Sigmoid colon (tissue), 7 donors: Measurements from ENCODE around the gene SRD5A1. TPM values are rescaled to one million over a fixed set of nuclear protein-coding genes. Genes with fewer than 3 reads are reported as not detected.
A peak's percentile ranks its signal among the peaks of the same experiment; 100 is the strongest.

ENCODE experiments used
- DNase-seq: peaks from one replicate; pipeline ENCODE4 v3.0.0-alpha.2; 2019
- H3K27ac ChIP-seq, 4 donors: fragments of 200-600 bp; sonication (generic); one replicate each; pipeline ENCODE4 v1.5.1; 2016 to 2019; ENCODE audit warnings: mild to moderate bottlenecking in 1 of 4
- H3K27me3 ChIP-seq, 3 donors: fragments of 200-600 bp; sonication (generic); one replicate each; pipeline ENCODE4 v1.5.1; 2019; ENCODE audit warnings: mild to moderate bottlenecking in 1 of 3
- H3K36me3 ChIP-seq, 4 donors: fragments of 200-600 bp; sonication (generic); one replicate each; pipeline ENCODE4 v1.5.1; 2016 to 2019
- H3K4me1 ChIP-seq, 4 donors: fragments of 200-600 bp; sonication (generic); one replicate each; pipeline ENCODE4 v1.5.1; 2017 to 2019
- H3K4me3 ChIP-seq, 4 donors: fragments of 200-600 bp; sonication (generic); one replicate each; pipeline ENCODE4 v1.5.1; 2017 to 2019; ENCODE audit warnings: mild to moderate bottlenecking in 2 of 4, moderate library complexity in 1 of 4
- H3K9me3 ChIP-seq, 4 donors: fragments of 200-600 bp in 3 of 4; sonication (generic) in 3 of 4; one replicate each; pipeline versions ENCODE4 v1.5.1 to v1.6.1; 2013 to 2019
- EP300 ChIP-seq, 4 donors: sonication (generic); formaldehyde crosslinking; IDR thresholded peaks; one replicate each; pipeline ENCODE4 v1.6.1; 2017; ENCODE audit warnings: antibody characterized with exemption in 4 of 4
- POLR2A ChIP-seq, 2 donors: fragments of 450-650 bp; IDR thresholded peaks; one replicate each; pipeline ENCODE4 v1.6.1; 2016; ENCODE audit warnings: antibody characterized with exemption in 2 of 2, mild to moderate bottlenecking in 2 of 2, moderate library complexity in 2 of 2
- POLR2AphosphoS5 ChIP-seq, 4 donors: sonication (generic); formaldehyde crosslinking; IDR thresholded peaks; one replicate each; pipeline ENCODE4 v1.6.1; 2017; ENCODE audit warnings: antibody characterized with exemption in 4 of 4
- WGBS, 2 donors: extraction: QIAGEN DNeasy Blood & Tissue Kit; methylation state at CpG; one replicate each; pipeline ENCODE4 v1.1.7; 2013; 5-methylcytosine and 5-hydroxymethylcytosine counted together
- intact Hi-C: fragments of 100-400 bp; cut with DNase I; formaldehyde crosslinking; loops from one replicate; pipeline ENCODE4 v1.15.1; 2023
- polyA plus RNA-seq, 3 donors: library from polyadenylated mRNA; stranded (reverse); fragments of 200-250 nt; gene quantifications; one replicate each; pipeline ENCODE4 v1.2.3, GENCODE V29; 2013
- total RNA-seq, 4 donors: library from RNA; depleted of rRNA; stranded (reverse); fragments of >200 nt; gene quantifications; one replicate each; pipeline ENCODE4 v1.1.0, GENCODE V29; 2016
- TF ChIP-seq, protein P1 (sequence below), 4 experiments: fragments of 450-650 bp in 3 of 4; fragments of 200-600 bp in 1 of 4; IDR thresholded peaks; one replicate each; pipeline ENCODE4 v1.5.1; 2016 to 2019; ENCODE audit warnings: antibody characterized with exemption in 4 of 4, mild to moderate bottlenecking in 3 of 4, moderate library complexity in 2 of 4
- donor health status: healthy with polysubstance abuse.
- donor health status: Bipolar disorder and iron deficiency.
- donor health status: healthy.

Gene SRD5A1
- total and polyA plus RNA-seq, 7 donors, result 3.1 to 10.7 (median 5.7) TPM

DNA sequence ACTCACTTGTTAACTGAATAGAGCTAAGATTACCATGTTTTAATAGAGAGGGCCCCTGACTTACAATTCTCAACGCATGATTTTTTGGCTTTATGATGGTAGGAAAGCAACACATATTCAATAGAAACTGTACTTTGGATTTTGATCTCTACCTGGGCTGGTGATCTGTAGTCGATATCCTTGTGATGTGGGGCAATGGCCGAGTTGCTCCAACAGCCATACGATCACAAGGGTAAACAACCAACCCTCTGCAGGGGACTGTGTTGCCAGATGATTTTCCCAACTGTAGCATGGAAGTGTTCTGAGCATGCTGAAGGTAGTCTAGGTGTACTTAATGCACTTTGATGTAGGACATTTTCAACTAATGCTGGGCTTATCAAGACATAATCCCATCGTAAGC is 36.9 kb upstream of the SRD5A1 start:
- DNase-seq, result no peak
- Histone ChIP-seq H3K36me3 (peaks cover 0 to 39% (median 23%) of the 10 kb centered on the region in 4 donors), H3K4me1 (peaks cover 0 to 6% (median 0%) of the 10 kb centered on the region in 4 donors), H3K27ac (no peak overlapping the region), H3K27me3 (no peaks in the 10 kb centered on the region), H3K4me3 (no peak overlapping the region), H3K9me3 (no peaks in the 10 kb centered on the region)
- TF ChIP-seq EP300 (IDR thresholded peaks at IDR 0.05) (no peak), POLR2AphosphoS5 (IDR thresholded peaks at IDR 0.05) (no peak), POLR2A (IDR thresholded peaks at IDR 0.05) (no peak)
- TF ChIP-seq, protein P1, sequence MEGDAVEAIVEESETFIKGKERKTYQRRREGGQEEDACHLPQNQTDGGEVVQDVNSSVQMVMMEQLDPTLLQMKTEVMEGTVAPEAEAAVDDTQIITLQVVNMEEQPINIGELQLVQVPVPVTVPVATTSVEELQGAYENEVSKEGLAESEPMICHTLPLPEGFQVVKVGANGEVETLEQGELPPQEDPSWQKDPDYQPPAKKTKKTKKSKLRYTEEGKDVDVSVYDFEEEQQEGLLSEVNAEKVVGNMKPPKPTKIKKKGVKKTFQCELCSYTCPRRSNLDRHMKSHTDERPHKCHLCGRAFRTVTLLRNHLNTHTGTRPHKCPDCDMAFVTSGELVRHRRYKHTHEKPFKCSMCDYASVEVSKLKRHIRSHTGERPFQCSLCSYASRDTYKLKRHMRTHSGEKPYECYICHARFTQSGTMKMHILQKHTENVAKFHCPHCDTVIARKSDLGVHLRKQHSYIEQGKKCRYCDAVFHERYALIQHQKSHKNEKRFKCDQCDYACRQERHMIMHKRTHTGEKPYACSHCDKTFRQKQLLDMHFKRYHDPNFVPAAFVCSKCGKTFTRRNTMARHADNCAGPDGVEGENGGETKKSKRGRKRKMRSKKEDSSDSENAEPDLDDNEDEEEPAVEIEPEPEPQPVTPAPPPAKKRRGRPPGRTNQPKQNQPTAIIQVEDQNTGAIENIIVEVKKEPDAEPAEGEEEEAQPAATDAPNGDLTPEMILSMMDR (IDR thresholded peaks at IDR 0.05), result no peak
- WGBS, 2 donors, result 88 to 93% methylated on average over 5 of the region's 5 CpGs
- intact Hi-C loops, result no loop called here

DNA sequence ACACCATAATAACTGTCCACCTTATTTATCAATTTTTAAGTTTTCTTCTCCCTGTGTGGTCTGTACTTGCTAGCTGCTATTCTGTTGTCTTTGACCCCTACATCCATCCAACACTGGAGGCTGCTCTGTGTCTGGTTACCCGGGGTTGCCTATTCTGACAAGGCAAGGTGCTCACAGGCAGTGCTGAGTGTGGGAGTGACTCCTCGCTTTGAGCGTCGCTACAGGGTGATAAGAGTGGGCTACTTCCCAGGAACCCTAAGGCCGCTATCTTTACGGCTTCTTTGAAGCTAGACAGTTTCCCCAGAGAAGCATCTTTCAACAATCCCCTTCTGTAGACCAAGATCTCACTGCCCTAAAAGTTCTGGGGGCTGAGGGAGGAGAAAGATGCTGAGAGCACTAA is 35.7 kb upstream of the SRD5A1 start:
- H3K4me1 ChIP-seq, result peaks cover 0 to 6% (median 0%) of the 10 kb centered on the region in 4 donors
- intact Hi-C loops, result no loop called here
- H3K27ac ChIP-seq, result peak overlapping the region in 3 of 4 donors; percentile 48 to 75 (median 53)
- H3K9me3 ChIP-seq, result no peaks in the 10 kb centered on the region
- no peak overlapping the region for H3K4me3 ChIP-seq
- peaks cover 6 to 51% (median 31%) of the 10 kb centered on the region in 4 donors for H3K36me3 ChIP-seq
- no peak for DNase-seq
- no peak for TF ChIP-seq POLR2AphosphoS5 (IDR thresholded peaks at IDR 0.05)
- TF ChIP-seq POLR2A (IDR thresholded peaks at IDR 0.05), result no peak
- no peak for TF ChIP-seq EP300 (IDR thresholded peaks at IDR 0.05)
- TF ChIP-seq, protein P1 (IDR thresholded peaks at IDR 0.05), result no peak
- H3K27me3 ChIP-seq, result no peaks in the 10 kb centered on the region
- WGBS, 2 donors, result 88 to 94% methylated on average over 6 of the region's 6 CpGs

DNA sequence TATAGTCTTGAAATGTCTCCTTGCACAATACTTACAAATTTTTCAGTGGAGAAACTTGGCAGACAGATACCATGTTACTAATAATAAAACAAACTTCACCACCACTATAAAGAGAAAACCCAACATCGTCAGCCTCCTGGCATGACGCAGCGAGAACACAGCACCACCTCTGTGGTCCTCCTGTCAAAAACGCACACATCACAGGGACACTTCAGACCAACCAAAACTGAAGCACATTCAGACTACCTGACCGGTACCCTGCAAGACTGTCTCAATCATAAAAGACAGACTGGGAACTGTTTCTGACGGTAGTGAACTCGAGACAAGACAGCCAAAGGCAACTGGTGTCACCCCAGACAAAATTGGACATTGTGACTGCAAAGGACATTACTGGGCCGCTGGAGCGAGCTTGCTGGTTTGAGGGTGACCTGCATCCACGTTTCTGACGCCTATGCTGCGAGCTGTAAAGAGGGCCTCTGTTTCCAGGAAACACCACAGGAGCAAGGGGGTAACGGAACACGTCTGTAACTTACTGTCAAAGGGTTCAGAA is 34.8 kb upstream of the SRD5A1 start:
- no peak for DNase-seq
- TF ChIP-seq POLR2AphosphoS5 (IDR thresholded peaks at IDR 0.05) (peak in 2 of 4 donors; percentile 27 to 54), EP300 (IDR thresholded peaks at IDR 0.05) (peak in 1 of 4 donors; percentile 24), POLR2A (IDR thresholded peaks at IDR 0.05) (no peak)
- TF ChIP-seq, protein P1 (IDR thresholded peaks at IDR 0.05), result no peak
- WGBS, 2 donors, result 83 to 84% methylated on average over 14 of the region's 14 CpGs
- H3K27ac ChIP-seq, result peak overlapping the region in 3 of 4 donors; percentile 60 to 75 (median 69)
- intact Hi-C loops, result no loop called here
- H3K36me3 ChIP-seq, result peaks cover 6 to 59% (median 38%) of the 10 kb centered on the region in 4 donors
- H3K4me1 ChIP-seq, result peaks cover 0 to 6% (median 0%) of the 10 kb centered on the region in 4 donors
- H3K4me3 ChIP-seq, result no peak overlapping the region
- H3K27me3 ChIP-seq, result no peaks in the 10 kb centered on the region
- H3K9me3 ChIP-seq, result no peaks in the 10 kb centered on the region

DNA sequence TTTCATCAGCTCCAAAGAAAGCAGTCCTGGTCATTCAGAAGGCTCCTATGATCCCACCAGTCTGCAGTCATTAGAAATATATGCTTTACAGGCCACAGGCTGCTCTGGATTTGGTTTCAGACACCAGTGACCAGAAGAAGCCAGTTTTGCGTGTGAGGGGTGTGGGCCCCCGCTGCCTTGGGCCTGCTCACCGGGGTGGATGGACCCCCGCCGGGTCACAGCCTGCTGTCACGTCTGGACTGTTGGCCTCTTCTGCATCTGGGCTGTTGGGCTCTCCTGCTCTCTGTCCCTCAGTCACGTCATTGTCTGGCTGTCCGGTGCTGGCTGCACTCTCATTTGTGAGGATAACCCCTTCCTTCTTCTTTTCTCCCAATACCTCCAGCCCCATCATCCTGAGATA is 33.5 kb upstream of the SRD5A1 start:
- Histone ChIP-seq H3K27ac (no peak overlapping the region), H3K36me3 (peaks cover 9 to 72% (median 51%) of the 10 kb centered on the region in 4 donors), H3K4me3 (no peak overlapping the region), H3K4me1 (peaks cover 0 to 6% (median 0%) of the 10 kb centered on the region in 4 donors), H3K27me3 (no peaks in the 10 kb centered on the region), H3K9me3 (no peaks in the 10 kb centered on the region)
- no peak for TF ChIP-seq EP300 (IDR thresholded peaks at IDR 0.05)
- TF ChIP-seq POLR2AphosphoS5 (IDR thresholded peaks at IDR 0.05), result no peak
- TF ChIP-seq POLR2A (IDR thresholded peaks at IDR 0.05), result no peak
- TF ChIP-seq, protein P1 (IDR thresholded peaks at IDR 0.05), result no peak
- WGBS, 2 donors, result 95% methylated on average over 8 of the region's 8 CpGs
- intact Hi-C loops, result no loop called here
- no peak for DNase-seq
